Natural killer cell treated with Interleukin-12 subunit alpha and Interleukin-12 subunit beta and Interleukin-15 and Interleukin-18, amount 100 ng/mL, for 72 hours (primary cell): ENCODE results near the gene VAMP4. TPM values are rescaled to one million over a fixed set of nuclear protein-coding genes. Genes with fewer than 3 reads are reported as not detected.

Experiments
- ATAC-seq, 2 donors: fragments of 150-1000 bp; cut with Tn5 transposase in 1 of 2; sonication (Bioruptor Pico), chemical (Tn5 transposase) in 1 of 2; 2 replicates each; pipeline ENCODE4 v1.10.0; 2021
- DNase-seq: peaks from one replicate; pipeline ENCODE4 v3.0.0; 2022; ENCODE audit warnings: low spot score
- H3K27ac Mint-ChIP-seq, 2 donors: 1 replicate in 1 of 2; 2 replicates in 1 of 2; pipeline ENCODE4 v1.8.0; 2022; ENCODE audit warnings: mixed read lengths in 2 of 2, mild to moderate bottlenecking in 1 of 2, moderate library complexity in 1 of 2
- H3K27me3 Mint-ChIP-seq, 2 donors: 1 replicate in 1 of 2; 2 replicates in 1 of 2; pipeline ENCODE4 v1.8.0; 2022; ENCODE audit warnings: mixed read lengths in 2 of 2
- H3K36me3 Mint-ChIP-seq: one replicate; pipeline ENCODE4 v1.8.0; 2022; ENCODE audit warnings: mixed read lengths
- H3K4me1 Mint-ChIP-seq, 2 donors: 1 replicate in 1 of 2; 2 replicates in 1 of 2; pipeline ENCODE4 v1.8.0; 2022; ENCODE audit warnings: low read depth in 2 of 2, mixed read lengths in 2 of 2, mild to moderate bottlenecking in 1 of 2
- H3K4me3 Mint-ChIP-seq: one replicate; pipeline ENCODE4 v1.8.0; 2022; ENCODE audit warnings: mixed read lengths
- H3K9me3 Mint-ChIP-seq: 2 replicates; pipeline ENCODE4 v1.8.0; 2022; ENCODE audit warnings: mixed read lengths
- total RNA-seq, 2 donors: library from RNA; stranded (reverse); gene quantifications; one replicate each; pipeline ENCODE4 v1.2.3, GENCODE V29; 2022

Gene VAMP4
- total RNA-seq, 2 donors from 2014 or later: 12.2 to 13.8 TPM

- ATAC-seq: no peak
- no peak overlapping the region for H3K27ac Mint-ChIP-seq
Measured at GRCh38 chr1:171769171-171769570, 27.3 kb upstream of the VAMP4 start.

GRCh38 chr1:171763764-171764163 lies 21.9 kb upstream of the VAMP4 start:
- H3K9me3 Mint-ChIP-seq: no peaks in the 10 kb centered on the region
- H3K4me1 Mint-ChIP-seq: no peaks in the 10 kb centered on the region
- H3K27me3 Mint-ChIP-seq: peaks cover 26 to 30% of the 10 kb centered on the region in 2 donors
- H3K36me3 Mint-ChIP-seq: no peaks in the 10 kb centered on the region
- no peak for DNase-seq
- H3K4me3 Mint-ChIP-seq: no peak overlapping the region
- peak in 1 of 2 donors; percentile 24 for ATAC-seq
- H3K27ac Mint-ChIP-seq: no peak overlapping the region

More at GRCh38 chr1:171769171-171769570, 27.3 kb upstream of the VAMP4 start:
- H3K4me1 Mint-ChIP-seq: no peaks in the 10 kb centered on the region
- no peaks in the 10 kb centered on the region for H3K36me3 Mint-ChIP-seq
- DNase-seq: no peak
- no peaks in the 10 kb centered on the region for H3K9me3 Mint-ChIP-seq
- H3K27me3 Mint-ChIP-seq: peaks cover 19 to 25% of the 10 kb centered on the region in 2 donors
- no peak overlapping the region for H3K4me3 Mint-ChIP-seq

GRCh38 chr1:171762143-171762563 lies 20.3 kb upstream of the VAMP4 start:
- Mint-ChIP-seq H3K4me3 (no peak overlapping the region), H3K27me3 (peaks cover 32 to 35% of the 10 kb centered on the region in 2 donors), H3K36me3 (no peaks in the 10 kb centered on the region), H3K9me3 (no peaks in the 10 kb centered on the region), H3K27ac (no peak overlapping the region), H3K4me1 (no peaks in the 10 kb centered on the region)
- DNase-seq (no peak), ATAC-seq (no peak)

- DNase-seq (no peak), ATAC-seq (no peak)
- Mint-ChIP-seq H3K4me1 (no peaks in the 10 kb centered on the region), H3K36me3 (no peaks in the 10 kb centered on the region), H3K27me3 (peaks cover 11 to 17% of the 10 kb centered on the region in 2 donors), H3K27ac (no peak overlapping the region), H3K9me3 (no peaks in the 10 kb centered on the region), H3K4me3 (no peak overlapping the region)
Measured at GRCh38 chr1:171758011-171758410, 16.1 kb upstream of the VAMP4 start.

GRCh38 chr1:171756856-171757255 lies 15.0 kb upstream of the VAMP4 start:
- H3K4me3 Mint-ChIP-seq: no peak overlapping the region
- DNase-seq: no peak
- H3K36me3 Mint-ChIP-seq: no peaks in the 10 kb centered on the region
- peaks cover 5 to 16% of the 10 kb centered on the region in 2 donors for H3K27me3 Mint-ChIP-seq
- ATAC-seq: no peak
- H3K27ac Mint-ChIP-seq: no peak overlapping the region
- H3K4me1 Mint-ChIP-seq: no peaks in the 10 kb centered on the region
- H3K9me3 Mint-ChIP-seq: no peaks in the 10 kb centered on the region

GRCh38 chr1:171754971-171755370 lies 13.1 kb upstream of the VAMP4 start:
- DNase-seq (no peak), ATAC-seq (no peak)
- no peak overlapping the region for H3K4me3 Mint-ChIP-seq
- H3K36me3 Mint-ChIP-seq: no peaks in the 10 kb centered on the region
- no peak overlapping the region for H3K27ac Mint-ChIP-seq
- no peaks in the 10 kb centered on the region for H3K4me1 Mint-ChIP-seq
- peaks cover 5 to 16% of the 10 kb centered on the region in 2 donors for H3K27me3 Mint-ChIP-seq
- H3K9me3 Mint-ChIP-seq: no peaks in the 10 kb centered on the region

GRCh38 chr1:171754353-171754705 lies 12.5 kb upstream of the VAMP4 start:
- DNase-seq (no peak), ATAC-seq (no peak)
- no peaks in the 10 kb centered on the region for H3K36me3 Mint-ChIP-seq
- H3K4me3 Mint-ChIP-seq: no peak overlapping the region
- H3K4me1 Mint-ChIP-seq: no peaks in the 10 kb centered on the region
- no peaks in the 10 kb centered on the region for H3K9me3 Mint-ChIP-seq
- H3K27ac Mint-ChIP-seq: no peak overlapping the region
- H3K27me3 Mint-ChIP-seq: peaks cover 5 to 16% of the 10 kb centered on the region in 2 donors

- ATAC-seq: no peak
- DNase-seq: no peak
- H3K9me3 Mint-ChIP-seq: no peaks in the 10 kb centered on the region
- H3K27me3 Mint-ChIP-seq: peaks cover 5 to 13% of the 10 kb centered on the region in 2 donors
- H3K36me3 Mint-ChIP-seq: no peaks in the 10 kb centered on the region
- no peak overlapping the region for H3K27ac Mint-ChIP-seq
- H3K4me1 Mint-ChIP-seq: no peaks in the 10 kb centered on the region
- no peak overlapping the region for H3K4me3 Mint-ChIP-seq
Measured at GRCh38 chr1:171753685-171754352, 12.0 kb upstream of the VAMP4 start.

GRCh38 chr1:171753182-171753581 lies 11.3 kb upstream of the VAMP4 start:
- H3K4me1 Mint-ChIP-seq: no peaks in the 10 kb centered on the region
- ATAC-seq: no peak
- no peak overlapping the region for H3K27ac Mint-ChIP-seq
- peaks cover 4 to 11% of the 10 kb centered on the region in 2 donors for H3K27me3 Mint-ChIP-seq
- no peak overlapping the region for H3K4me3 Mint-ChIP-seq
- H3K36me3 Mint-ChIP-seq: no peaks in the 10 kb centered on the region
- H3K9me3 Mint-ChIP-seq: no peaks in the 10 kb centered on the region
- no peak for DNase-seq

- peaks cover 0 to 3% of the 10 kb centered on the region in 2 donors for H3K27me3 Mint-ChIP-seq
- peak overlapping the region in 1 of 2 donors; percentile 53 for H3K27ac Mint-ChIP-seq
- H3K9me3 Mint-ChIP-seq: no peaks in the 10 kb centered on the region
- DNase-seq (no peak), ATAC-seq (peak in 1 of 2 donors; percentile 60)
- no peaks in the 10 kb centered on the region for H3K36me3 Mint-ChIP-seq
- H3K4me3 Mint-ChIP-seq: peak overlapping the region; percentile 26
- H3K4me1 Mint-ChIP-seq: no peaks in the 10 kb centered on the region
Measured at GRCh38 chr1:171751221-171751620, 9.4 kb upstream of the VAMP4 start.

GRCh38 chr1:171748651-171749050 lies 6.8 kb upstream of the VAMP4 start:
- Mint-ChIP-seq H3K27me3 (no peaks in the 10 kb centered on the region), H3K4me3 (no peak overlapping the region), H3K4me1 (peaks cover 3 to 5% of the 10 kb centered on the region in 2 donors), H3K9me3 (no peaks in the 10 kb centered on the region), H3K36me3 (no peaks in the 10 kb centered on the region), H3K27ac (no peak overlapping the region)
- DNase-seq (no peak), ATAC-seq (no peak)

GRCh38 chr1:171744986-171745385 lies 3.1 kb upstream of the VAMP4 start:
- Mint-ChIP-seq H3K27ac (no peak overlapping the region), H3K27me3 (no peaks in the 10 kb centered on the region), H3K4me3 (no peak overlapping the region), H3K36me3 (no peaks in the 10 kb centered on the region), H3K4me1 (peaks cover 26 to 34% of the 10 kb centered on the region in 2 donors), H3K9me3 (no peaks in the 10 kb centered on the region)
- DNase-seq (no peak), ATAC-seq (no peak)

- no peaks in the 10 kb centered on the region for H3K27me3 Mint-ChIP-seq
- H3K4me1 Mint-ChIP-seq: peaks cover 43 to 51% of the 10 kb centered on the region in 2 donors
- peak overlapping the region; percentile 97 to 100 for H3K27ac Mint-ChIP-seq
- DNase-seq (no peak), ATAC-seq (no peak)
- H3K36me3 Mint-ChIP-seq: no peaks in the 10 kb centered on the region
- H3K4me3 Mint-ChIP-seq: peak overlapping the region; percentile 97
- H3K9me3 Mint-ChIP-seq: no peaks in the 10 kb centered on the region
Measured at GRCh38 chr1:171743081-171743870, 1.4 kb upstream of the VAMP4 start.

GRCh38 chr1:171742577-171742922 lies 685 bp upstream of the VAMP4 start:
- Mint-ChIP-seq H3K4me3 (peak overlapping the region; percentile 97), H3K9me3 (no peaks in the 10 kb centered on the region), H3K36me3 (no peaks in the 10 kb centered on the region), H3K4me1 (peaks cover 44 to 52% of the 10 kb centered on the region in 2 donors), H3K27ac (peak overlapping the region; percentile 97 to 100), H3K27me3 (no peaks in the 10 kb centered on the region)
- ATAC-seq: peak in 1 of 2 donors; percentile 0
- no peak for DNase-seq
